Activated CD8-positive, alpha-beta memory T cell treated with anti-CD3 and anti-CD28 coated beads, Interleukin-2, amount 50 U/mL, for 1 hour (primary cell): ENCODE results near the gene KNOP1.
"Not testable (repeated sequence)": the region's sequence is repeated elsewhere in the genome, so short reads cannot be mapped to it uniquely, and the experiment has no call there.

Experiments used
- DNase-seq: peaks from one replicate; pipeline ENCODE4 v3.0.0-alpha.2; 2020; ENCODE audit errors: extremely low read depth

The KNOP1 gene

GRCh38 chr16:19743816-19744159, 25.8 kb upstream of the KNOP1 start:
- DNase-seq, result no peak

GRCh38 chr16:19741354-19741753, 23.3 kb upstream of the KNOP1 start:
- no peak for DNase-seq

GRCh38 chr16:19737306-19738038, 19.4 kb upstream of the KNOP1 start:
- DNase-seq, result no peak

GRCh38 chr16:19735074-19735867, 17.2 kb upstream of the KNOP1 start:
- no peak for DNase-seq

- no peak for DNase-seq
These were observed 15.5 kb upstream of the KNOP1 start for GRCh38 chr16:19733551-19733950.

GRCh38 chr16:19728636-19728965, 10.6 kb upstream of the KNOP1 start:
- DNase-seq, result no peak

- no peak for DNase-seq
These were observed 5.0 kb upstream of the KNOP1 start for GRCh38 chr16:19722981-19723380.

GRCh38 chr16:19722269-19722952, 4.4 kb upstream of the KNOP1 start:
- no peak for DNase-seq

- no peak for DNase-seq
These were observed 568 bp upstream of the KNOP1 start for GRCh38 chr16:19718624-19718965.

GRCh38 chr16:19717314-19717713, 713 bp downstream of the KNOP1 start:
- DNase-seq, result no peak

- not testable (repeated sequence) for DNase-seq
These were observed 1.3 kb downstream of the KNOP1 start for GRCh38 chr16:19716728-19717127.

GRCh38 chr16:19716183-19716582, 1.8 kb downstream of the KNOP1 start:
- no peak for DNase-seq

GRCh38 chr16:19715566-19715965, 2.5 kb downstream of the KNOP1 start:
- no peak for DNase-seq

GRCh38 chr16:19713697-19714096, 4.3 kb downstream of the KNOP1 start:
- DNase-seq, result no peak

GRCh38 chr16:19712418-19713058, 5.5 kb downstream of the KNOP1 start:
- DNase-seq, result no peak

GRCh38 chr16:19711643-19712042, 6.4 kb downstream of the KNOP1 start:
- no peak for DNase-seq

- DNase-seq, result no peak
These were observed 7.0 kb downstream of the KNOP1 start for GRCh38 chr16:19710991-19711545.

- no peak for DNase-seq
These were observed 7.7 kb downstream of the KNOP1 start for GRCh38 chr16:19710191-19710908.

GRCh38 chr16:19709381-19710136, 8.5 kb downstream of the KNOP1 start:
- DNase-seq, result no peak

GRCh38 chr16:19708296-19709205, 9.5 kb downstream of the KNOP1 start:
- no peak for DNase-seq
